GM23338 (cell line): ENCODE measurements around the gene AGR2. TPM values are rescaled to one million over a fixed set of nuclear protein-coding genes. Genes with fewer than 3 reads are reported as not detected.

Source experiments
- ATAC-seq: fragments of 200-7000 bp; cut with Tn5 transposase; 3 replicates; pipeline ENCODE4 v1.9.1; 2020
- DNase-seq: peaks from one replicate; pipeline ENCODE4 v3.0.0-alpha.2; 2015; ENCODE audit warnings: low spot score
- H2AFZ ChIP-seq: fragments of 200-600 bp; sonication (generic); 2 replicates; pipeline ENCODE4 v1.8.0; 2016; ENCODE audit warnings: antibody characterized with exemption, mild to moderate bottlenecking, moderate library complexity
- H3F3A ChIP-seq: fragments of 200-600 bp; sonication (generic); replicated peaks from 2 replicates; pipeline ENCODE4 v1.8.0; 2017; ENCODE audit warnings: antibody characterized with exemption, mixed run types, low read depth
- H3K27ac ChIP-seq: fragments of 200-600 bp; sonication (generic); 2 replicates; pipeline ENCODE4 v1.6.1; 2016; ENCODE audit warnings: low read depth
- H3K27me3 ChIP-seq: fragments of 200-600 bp; sonication (generic); 2 replicates; pipeline ENCODE4 v1.8.0; 2016; ENCODE audit warnings: mild to moderate bottlenecking, mixed run types, moderate library complexity; ENCODE audit not compliant: insufficient read depth
- H3K36me3 ChIP-seq: fragments of 200-600 bp; sonication (generic); 2 replicates; pipeline ENCODE4 v1.8.0; 2016; ENCODE audit warnings: mild to moderate bottlenecking; ENCODE audit not compliant: insufficient read depth
- H3K4me1 ChIP-seq: fragments of 200-600 bp; sonication (generic); 2 replicates; pipeline ENCODE4 v1.8.0; 2016; ENCODE audit warnings: mild to moderate bottlenecking, moderate library complexity; ENCODE audit not compliant: insufficient read depth
- H3K4me2 ChIP-seq: fragments of 200-600 bp; sonication (generic); 2 replicates; pipeline ENCODE4 v1.7.1; 2017; ENCODE audit warnings: mixed run types
- H3K4me3 ChIP-seq: fragments of 200-600 bp; sonication (generic); 2 replicates; pipeline ENCODE4 v1.6.1; 2016; ENCODE audit warnings: mixed run types
- H3K79me2 ChIP-seq: fragments of 200-600 bp; sonication (generic); replicated peaks from 2 replicates; pipeline ENCODE4 v1.8.0; 2017; ENCODE audit warnings: mild to moderate bottlenecking; ENCODE audit not compliant: insufficient read depth
- H3K9me2 ChIP-seq: fragments of 200-600 bp; sonication (generic); 2 replicates; pipeline ENCODE4 v1.8.0; 2017; ENCODE audit not compliant: insufficient read depth
- H4K20me1 ChIP-seq: fragments of 200-600 bp; sonication (generic); replicated peaks from 2 replicates; pipeline ENCODE4 v1.8.0; 2017; ENCODE audit warnings: mild to moderate bottlenecking; ENCODE audit not compliant: insufficient read depth
- H3K27ac Mint-ChIP-seq: 2 replicates; pipeline ENCODE4 v1.8.0; 2020; ENCODE audit warnings: inconsistent platforms, mild to moderate bottlenecking, moderate library complexity, mixed read lengths
- H3K27me3 Mint-ChIP-seq: 3 replicates; pipeline ENCODE4 v1.8.0; 2022; ENCODE audit warnings: low read depth, mild to moderate bottlenecking, moderate library complexity, mixed read lengths, inconsistent platforms; ENCODE audit not compliant: insufficient read depth, poor library complexity
- H3K36me3 Mint-ChIP-seq: 3 replicates; pipeline ENCODE4 v1.8.0; 2021; ENCODE audit warnings: low read depth, mild to moderate bottlenecking, inconsistent platforms, moderate library complexity, mixed read lengths
- H3K4me1 Mint-ChIP-seq: 3 replicates; pipeline ENCODE4 v1.8.0; 2020; ENCODE audit warnings: mild to moderate bottlenecking, inconsistent platforms, mixed read lengths
- H3K4me3 Mint-ChIP-seq: 3 replicates; pipeline ENCODE4 v1.8.0; 2021; ENCODE audit warnings: moderate library complexity, mild to moderate bottlenecking, inconsistent platforms, mixed read lengths
- H3K9me3 Mint-ChIP-seq: 3 replicates; pipeline ENCODE4 v1.8.0; 2020; ENCODE audit warnings: moderate library complexity, mild to moderate bottlenecking, inconsistent platforms, mixed read lengths
- CREB1 ChIP-seq: fragments of 250-450 bp; sonication (Bioruptor Pico); IDR thresholded peaks from 2 replicates; pipeline ENCODE4 v1.5.0; 2020; ENCODE audit warnings: low read depth, mild to moderate bottlenecking, moderate library complexity
- ETS1 ChIP-seq: IDR thresholded peaks from 2 replicates; pipeline ENCODE4 v1.6.1; 2016; ENCODE audit warnings: antibody characterized with exemption
- EZH2 ChIP-seq: fragments of 200-600 bp; sonication (generic); IDR thresholded peaks from one replicate; pipeline ENCODE4 v1.8.0; 2017; ENCODE audit warnings: antibody characterized with exemption, mild to moderate bottlenecking, low read depth; ENCODE audit not compliant: unreplicated experiment
- EZH2phosphoT487 ChIP-seq: fragments of 200-600 bp; sonication (generic); IDR thresholded peaks from one replicate; pipeline ENCODE4 v1.8.1; 2018; ENCODE audit warnings: antibody characterized with exemption; ENCODE audit not compliant: unreplicated experiment
- JUNB ChIP-seq: IDR thresholded peaks from one replicate; pipeline ENCODE4 v1.6.1; 2016; ENCODE audit warnings: antibody characterized with exemption; ENCODE audit not compliant: unreplicated experiment
- NANOG ChIP-seq: IDR thresholded peaks from 2 replicates; pipeline ENCODE4 v1.6.1; 2016; ENCODE audit warnings: antibody characterized with exemption, borderline replicate concordance
- POLR2AphosphoS5 ChIP-seq: IDR thresholded peaks from 2 replicates; pipeline ENCODE4 v1.6.1; 2016; ENCODE audit warnings: antibody characterized with exemption, low read depth
- STAT1 ChIP-seq: IDR thresholded peaks from one replicate; pipeline ENCODE4 v1.6.1; 2016; ENCODE audit warnings: antibody characterized with exemption; ENCODE audit not compliant: unreplicated experiment
- ZNF114 ChIP-seq: fragments of 250-450 bp; sonication (Bioruptor Pico); IDR thresholded peaks from 2 replicates; pipeline ENCODE4 v1.5.0; 2020; ENCODE audit warnings: mild to moderate bottlenecking, moderate library complexity
- ZNF331 ChIP-seq: fragments of 250-450 bp; sonication (Bioruptor Pico); IDR thresholded peaks from 2 replicates; pipeline ENCODE4 v1.5.0; 2020; ENCODE audit warnings: low read depth, mild to moderate bottlenecking, moderate library complexity
- polyA plus RNA-seq: library from polyadenylated mRNA; unstranded; fragments of >200 nt; fragmentation: Nextera tagmentation; extraction: Ambion mirVana; gene quantifications from 2 replicates; pipeline ENCODE4 v1.2.1, GENCODE V29; 2016
- total RNA-seq: library from RNA; depleted of rRNA; stranded (reverse); fragments of >200 nt; shearing (Covaris generic); gene quantifications from 2 replicates; pipeline ENCODE4 v1.2.3, GENCODE V29; 2014
- TF ChIP-seq, protein P1 (sequence below): IDR thresholded peaks from one replicate; pipeline ENCODE4 v1.6.1; 2018; ENCODE audit warnings: antibody characterized with exemption; ENCODE audit not compliant: unreplicated experiment
- TF ChIP-seq, protein P2 (sequence below): fragments of 250-450 bp; sonication (Bioruptor Pico); IDR thresholded peaks from 2 replicates; pipeline ENCODE4 v1.5.0; 2020; ENCODE audit warnings: mild to moderate bottlenecking, moderate library complexity
- TF ChIP-seq, protein P3 (sequence below), 2 experiments: fragments of 200-600 bp in 1 of 2; sonication (generic) in 1 of 2; conservative IDR thresholded peaks; 2 replicates each; pipeline versions ENCODE4 v1.5.1 to v1.6.1; 2016 to 2017; ENCODE audit warnings: antibody characterized with exemption in 2 of 2, low read depth in 2 of 2, mild to moderate bottlenecking in 2 of 2, moderate library complexity in 1 of 2

AGR2 gene
- total and polyA plus RNA-seq, 2 experiments from 2014 or later: not detected

GRCh38 chr7:16787127-16787526, 17.7 kb downstream of the AGR2 start:
- Histone ChIP-seq H3K9me2 (no peaks in the 10 kb centered on the region), H3K27me3 (no peaks in the 10 kb centered on the region), H3K36me3 (no peaks in the 10 kb centered on the region), H3K4me3 (no peak overlapping the region), H3K79me2 (no peaks in the 10 kb centered on the region), H3K4me1 (no peaks in the 10 kb centered on the region), H3F3A (no peaks in the 10 kb centered on the region), H4K20me1 (no peaks in the 10 kb centered on the region), H3K4me2 (no peak overlapping the region), H2AFZ (no peak overlapping the region), H3K27ac (no peak overlapping the region)
- Mint-ChIP-seq H3K36me3 (peaks cover 3% of the 10 kb centered on the region; the same call in 2 of the 3 replicates), H3K9me3 (no peaks in the 10 kb centered on the region; the same call in 1 of the 3 replicates), H3K27me3 (no peaks in the 10 kb centered on the region), H3K4me3 (no peak overlapping the region), H3K4me1 (no peaks in the 10 kb centered on the region; the same call in 2 of the 3 replicates), H3K27ac (no peak overlapping the region)
- ATAC-seq: no peak
- no peak for DNase-seq
- no peak for TF ChIP-seq EZH2phosphoT487
- no peak for TF ChIP-seq JUNB
- TF ChIP-seq ZNF114 (CRISPR knock-in tag): no peak
- no peak for TF ChIP-seq ETS1
- TF ChIP-seq NANOG: no peak
- TF ChIP-seq, protein P1, sequence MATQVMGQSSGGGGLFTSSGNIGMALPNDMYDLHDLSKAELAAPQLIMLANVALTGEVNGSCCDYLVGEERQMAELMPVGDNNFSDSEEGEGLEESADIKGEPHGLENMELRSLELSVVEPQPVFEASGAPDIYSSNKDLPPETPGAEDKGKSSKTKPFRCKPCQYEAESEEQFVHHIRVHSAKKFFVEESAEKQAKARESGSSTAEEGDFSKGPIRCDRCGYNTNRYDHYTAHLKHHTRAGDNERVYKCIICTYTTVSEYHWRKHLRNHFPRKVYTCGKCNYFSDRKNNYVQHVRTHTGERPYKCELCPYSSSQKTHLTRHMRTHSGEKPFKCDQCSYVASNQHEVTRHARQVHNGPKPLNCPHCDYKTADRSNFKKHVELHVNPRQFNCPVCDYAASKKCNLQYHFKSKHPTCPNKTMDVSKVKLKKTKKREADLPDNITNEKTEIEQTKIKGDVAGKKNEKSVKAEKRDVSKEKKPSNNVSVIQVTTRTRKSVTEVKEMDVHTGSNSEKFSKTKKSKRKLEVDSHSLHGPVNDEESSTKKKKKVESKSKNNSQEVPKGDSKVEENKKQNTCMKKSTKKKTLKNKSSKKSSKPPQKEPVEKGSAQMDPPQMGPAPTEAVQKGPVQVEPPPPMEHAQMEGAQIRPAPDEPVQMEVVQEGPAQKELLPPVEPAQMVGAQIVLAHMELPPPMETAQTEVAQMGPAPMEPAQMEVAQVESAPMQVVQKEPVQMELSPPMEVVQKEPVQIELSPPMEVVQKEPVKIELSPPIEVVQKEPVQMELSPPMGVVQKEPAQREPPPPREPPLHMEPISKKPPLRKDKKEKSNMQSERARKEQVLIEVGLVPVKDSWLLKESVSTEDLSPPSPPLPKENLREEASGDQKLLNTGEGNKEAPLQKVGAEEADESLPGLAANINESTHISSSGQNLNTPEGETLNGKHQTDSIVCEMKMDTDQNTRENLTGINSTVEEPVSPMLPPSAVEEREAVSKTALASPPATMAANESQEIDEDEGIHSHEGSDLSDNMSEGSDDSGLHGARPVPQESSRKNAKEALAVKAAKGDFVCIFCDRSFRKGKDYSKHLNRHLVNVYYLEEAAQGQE: no peak
- TF ChIP-seq EZH2: no peak
- no peak for TF ChIP-seq ZNF331 (CRISPR knock-in tag)
- no peak for TF ChIP-seq STAT1
- TF ChIP-seq POLR2AphosphoS5: no peak
- TF ChIP-seq, protein P2, sequence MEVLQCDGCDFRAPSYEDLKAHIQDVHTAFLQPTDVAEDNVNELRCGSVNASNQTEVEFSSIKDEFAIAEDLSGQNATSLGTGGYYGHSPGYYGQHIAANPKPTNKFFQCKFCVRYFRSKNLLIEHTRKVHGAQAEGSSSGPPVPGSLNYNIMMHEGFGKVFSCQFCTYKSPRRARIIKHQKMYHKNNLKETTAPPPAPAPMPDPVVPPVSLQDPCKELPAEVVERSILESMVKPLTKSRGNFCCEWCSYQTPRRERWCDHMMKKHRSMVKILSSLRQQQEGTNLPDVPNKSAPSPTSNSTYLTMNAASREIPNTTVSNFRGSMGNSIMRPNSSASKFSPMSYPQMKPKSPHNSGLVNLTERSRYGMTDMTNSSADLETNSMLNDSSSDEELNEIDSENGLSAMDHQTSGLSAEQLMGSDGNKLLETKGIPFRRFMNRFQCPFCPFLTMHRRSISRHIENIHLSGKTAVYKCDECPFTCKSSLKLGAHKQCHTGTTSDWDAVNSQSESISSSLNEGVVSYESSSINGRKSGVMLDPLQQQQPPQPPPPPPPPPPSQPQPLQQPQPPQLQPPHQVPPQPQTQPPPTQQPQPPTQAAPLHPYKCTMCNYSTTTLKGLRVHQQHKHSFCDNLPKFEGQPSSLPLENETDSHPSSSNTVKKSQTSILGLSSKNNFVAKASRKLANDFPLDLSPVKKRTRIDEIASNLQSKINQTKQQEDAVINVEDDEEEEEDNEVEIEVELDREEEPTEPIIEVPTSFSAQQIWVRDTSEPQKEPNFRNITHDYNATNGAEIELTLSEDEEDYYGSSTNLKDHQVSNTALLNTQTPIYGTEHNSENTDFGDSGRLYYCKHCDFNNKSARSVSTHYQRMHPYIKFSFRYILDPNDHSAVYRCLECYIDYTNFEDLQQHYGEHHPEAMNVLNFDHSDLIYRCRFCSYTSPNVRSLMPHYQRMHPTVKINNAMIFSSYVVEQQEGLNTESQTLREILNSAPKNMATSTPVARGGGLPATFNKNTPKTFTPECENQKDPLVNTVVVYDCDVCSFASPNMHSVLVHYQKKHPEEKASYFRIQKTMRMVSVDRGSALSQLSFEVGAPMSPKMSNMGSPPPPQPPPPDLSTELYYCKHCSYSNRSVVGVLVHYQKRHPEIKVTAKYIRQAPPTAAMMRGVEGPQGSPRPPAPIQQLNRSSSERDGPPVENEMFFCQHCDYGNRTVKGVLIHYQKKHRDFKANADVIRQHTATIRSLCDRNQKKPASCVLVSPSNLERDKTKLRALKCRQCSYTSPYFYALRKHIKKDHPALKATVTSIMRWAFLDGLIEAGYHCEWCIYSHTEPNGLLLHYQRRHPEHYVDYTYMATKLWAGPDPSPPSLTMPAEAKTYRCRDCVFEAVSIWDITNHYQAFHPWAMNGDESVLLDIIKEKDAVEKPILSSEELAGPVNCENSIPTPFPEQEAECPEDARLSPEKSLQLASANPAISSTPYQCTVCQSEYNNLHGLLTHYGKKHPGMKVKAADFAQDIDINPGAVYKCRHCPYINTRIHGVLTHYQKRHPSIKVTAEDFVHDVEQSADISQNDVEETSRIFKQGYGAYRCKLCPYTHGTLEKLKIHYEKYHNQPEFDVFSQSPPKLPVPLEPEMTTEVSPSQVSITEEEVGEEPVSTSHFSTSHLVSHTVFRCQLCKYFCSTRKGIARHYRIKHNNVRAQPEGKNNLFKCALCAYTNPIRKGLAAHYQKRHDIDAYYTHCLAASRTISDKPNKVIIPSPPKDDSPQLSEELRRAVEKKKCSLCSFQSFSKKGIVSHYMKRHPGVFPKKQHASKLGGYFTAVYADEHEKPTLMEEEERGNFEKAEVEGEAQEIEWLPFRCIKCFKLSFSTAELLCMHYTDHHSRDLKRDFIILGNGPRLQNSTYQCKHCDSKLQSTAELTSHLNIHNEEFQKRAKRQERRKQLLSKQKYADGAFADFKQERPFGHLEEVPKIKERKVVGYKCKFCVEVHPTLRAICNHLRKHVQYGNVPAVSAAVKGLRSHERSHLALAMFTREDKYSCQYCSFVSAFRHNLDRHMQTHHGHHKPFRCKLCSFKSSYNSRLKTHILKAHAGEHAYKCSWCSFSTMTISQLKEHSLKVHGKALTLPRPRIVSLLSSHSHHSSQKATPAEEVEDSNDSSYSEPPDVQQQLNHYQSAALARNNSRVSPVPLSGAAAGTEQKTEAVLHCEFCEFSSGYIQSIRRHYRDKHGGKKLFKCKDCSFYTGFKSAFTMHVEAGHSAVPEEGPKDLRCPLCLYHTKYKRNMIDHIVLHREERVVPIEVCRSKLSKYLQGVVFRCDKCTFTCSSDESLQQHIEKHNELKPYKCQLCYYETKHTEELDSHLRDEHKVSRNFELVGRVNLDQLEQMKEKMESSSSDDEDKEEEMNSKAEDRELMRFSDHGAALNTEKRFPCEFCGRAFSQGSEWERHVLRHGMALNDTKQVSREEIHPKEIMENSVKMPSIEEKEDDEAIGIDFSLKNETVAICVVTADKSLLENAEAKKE (CRISPR knock-in tag): no peak
- TF ChIP-seq, protein P3, sequence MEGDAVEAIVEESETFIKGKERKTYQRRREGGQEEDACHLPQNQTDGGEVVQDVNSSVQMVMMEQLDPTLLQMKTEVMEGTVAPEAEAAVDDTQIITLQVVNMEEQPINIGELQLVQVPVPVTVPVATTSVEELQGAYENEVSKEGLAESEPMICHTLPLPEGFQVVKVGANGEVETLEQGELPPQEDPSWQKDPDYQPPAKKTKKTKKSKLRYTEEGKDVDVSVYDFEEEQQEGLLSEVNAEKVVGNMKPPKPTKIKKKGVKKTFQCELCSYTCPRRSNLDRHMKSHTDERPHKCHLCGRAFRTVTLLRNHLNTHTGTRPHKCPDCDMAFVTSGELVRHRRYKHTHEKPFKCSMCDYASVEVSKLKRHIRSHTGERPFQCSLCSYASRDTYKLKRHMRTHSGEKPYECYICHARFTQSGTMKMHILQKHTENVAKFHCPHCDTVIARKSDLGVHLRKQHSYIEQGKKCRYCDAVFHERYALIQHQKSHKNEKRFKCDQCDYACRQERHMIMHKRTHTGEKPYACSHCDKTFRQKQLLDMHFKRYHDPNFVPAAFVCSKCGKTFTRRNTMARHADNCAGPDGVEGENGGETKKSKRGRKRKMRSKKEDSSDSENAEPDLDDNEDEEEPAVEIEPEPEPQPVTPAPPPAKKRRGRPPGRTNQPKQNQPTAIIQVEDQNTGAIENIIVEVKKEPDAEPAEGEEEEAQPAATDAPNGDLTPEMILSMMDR (conservative IDR thresholded peaks at IDR 0.05; ENCODE audit: low read depth in 2 of 2): no peak
- no peak for TF ChIP-seq CREB1 (CRISPR knock-in tag)
